NCI-H2107 treated with DMSO at 0.1 percent for 48 hours (cell line): Measurements from ENCODE around the gene SLCO4A1.

Experiments
- DNase-seq: peaks from one replicate; lab custom pipeline; 2025; ENCODE audit not compliant: unreplicated experiment; lab: John Stamatoyannopoulos, UW

Gene SLCO4A1

GRCh38 chr20:62696989-62697388, 54.7 kb downstream of the SLCO4A1 start:
- no peak for DNase-seq

- DNase-seq, result peak; percentile 39
These were observed 55.2 kb downstream of the SLCO4A1 start for GRCh38 chr20:62697468-62697912.

- DNase-seq, result no peak
These were observed 55.9 kb downstream of the SLCO4A1 start for GRCh38 chr20:62698231-62698630.

GRCh38 chr20:62699296-62699695, 57.0 kb downstream of the SLCO4A1 start:
- DNase-seq, result no peak

DNA sequence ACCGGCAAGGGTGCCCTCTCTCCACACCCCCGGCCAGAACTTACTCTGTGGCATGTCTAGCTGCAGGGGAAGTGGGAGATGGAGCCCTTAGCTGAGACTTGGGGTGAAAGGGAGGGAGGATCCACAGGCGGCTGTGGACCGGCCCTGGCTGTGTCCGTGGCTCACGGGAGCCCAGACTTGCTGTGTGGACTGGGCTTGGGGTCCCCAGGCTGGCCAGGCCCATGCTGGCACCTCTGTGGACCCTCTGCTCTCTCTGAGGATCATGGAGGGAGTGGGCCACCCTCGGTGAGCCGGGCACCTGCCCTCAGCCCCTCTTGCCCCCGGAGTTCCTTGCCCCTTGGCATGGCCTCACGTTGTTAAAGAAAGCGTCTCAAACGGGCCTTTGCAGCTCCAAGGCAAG, 57.4 kb downstream of the SLCO4A1 start:
- no peak for DNase-seq

DNA sequence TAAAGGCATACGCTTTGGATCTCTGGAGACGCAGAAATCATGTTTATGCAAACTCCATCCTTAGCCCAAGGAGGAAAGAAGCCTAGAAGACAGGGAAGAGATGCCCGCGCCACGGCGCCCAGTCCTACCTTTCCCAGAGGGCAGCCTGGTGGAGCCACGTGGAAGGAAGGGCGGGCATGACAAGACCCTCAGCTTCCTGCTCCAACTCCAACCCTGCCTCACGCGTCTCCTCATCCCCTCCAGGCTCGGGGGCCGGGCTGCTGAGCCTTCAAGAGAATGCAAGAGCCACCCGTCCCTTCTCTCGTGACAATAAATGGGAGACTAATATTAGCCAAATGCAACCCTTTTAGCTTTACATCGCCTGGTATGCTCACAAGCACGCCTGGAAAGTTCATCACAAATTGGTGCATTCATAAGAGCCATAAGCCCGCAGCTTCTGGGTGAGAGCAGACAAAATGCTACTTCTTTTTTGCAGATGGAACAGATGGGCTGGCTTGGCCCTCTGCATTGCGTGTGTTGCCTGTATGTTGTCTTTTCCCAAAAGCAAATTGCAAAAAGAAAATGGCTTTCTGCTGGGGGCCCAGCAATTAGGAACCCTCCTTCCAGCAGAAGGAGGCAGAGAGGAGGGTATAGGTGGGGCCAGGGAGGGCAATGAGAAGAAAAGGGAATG, 58.1 kb downstream of the SLCO4A1 start:
- DNase-seq, result no peak

DNA sequence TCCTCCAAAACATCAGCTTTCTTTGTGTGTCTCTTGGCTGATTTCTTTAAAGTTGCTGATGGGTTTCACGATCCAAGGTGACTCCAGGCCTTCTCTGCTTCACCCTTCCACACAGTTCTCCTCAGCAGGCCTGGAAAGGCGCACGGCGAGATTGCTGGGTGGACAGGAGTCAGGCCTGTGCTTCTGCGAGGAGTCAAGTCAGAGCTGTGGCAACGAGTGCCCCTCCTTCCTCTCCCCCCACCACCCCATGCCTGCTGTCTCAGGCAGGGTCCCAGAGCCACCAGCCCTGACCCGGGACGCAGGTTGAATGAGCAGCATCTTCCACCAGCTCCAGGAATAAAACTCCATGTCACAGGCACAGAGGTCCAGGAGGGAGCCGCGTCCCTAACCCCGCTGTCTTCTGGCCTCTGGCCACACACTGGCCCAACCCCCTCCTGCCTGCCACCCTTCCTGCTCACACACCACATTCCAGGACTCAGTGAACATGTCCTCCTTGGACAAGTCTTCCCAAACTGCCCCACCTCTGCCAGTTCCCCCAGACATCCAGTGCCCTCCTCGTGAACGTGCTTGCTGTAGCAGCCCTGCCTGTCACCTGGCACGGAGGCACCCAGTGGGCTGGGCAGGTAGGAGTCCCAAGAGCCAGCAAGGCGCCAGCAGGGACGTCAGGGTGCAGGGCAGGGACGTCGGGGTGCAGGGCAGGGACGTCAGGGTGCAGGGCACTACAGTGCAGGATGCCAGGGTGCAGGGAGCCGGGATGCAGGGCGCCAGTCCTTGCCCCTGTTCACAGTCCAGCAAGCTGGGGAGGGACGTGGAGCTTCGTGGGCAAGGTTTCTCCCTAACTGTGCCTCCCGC, 59.1 kb downstream of the SLCO4A1 start:
- no peak for DNase-seq

GRCh38 chr20:62702013-62702300, 59.7 kb downstream of the SLCO4A1 start:
- DNase-seq, result no peak

- no peak for DNase-seq
These were observed 60.9 kb downstream of the SLCO4A1 start for GRCh38 chr20:62702895-62703852.

GRCh38 chr20:62703853-62704228, 61.5 kb downstream of the SLCO4A1 start:
- no peak for DNase-seq

DNA sequence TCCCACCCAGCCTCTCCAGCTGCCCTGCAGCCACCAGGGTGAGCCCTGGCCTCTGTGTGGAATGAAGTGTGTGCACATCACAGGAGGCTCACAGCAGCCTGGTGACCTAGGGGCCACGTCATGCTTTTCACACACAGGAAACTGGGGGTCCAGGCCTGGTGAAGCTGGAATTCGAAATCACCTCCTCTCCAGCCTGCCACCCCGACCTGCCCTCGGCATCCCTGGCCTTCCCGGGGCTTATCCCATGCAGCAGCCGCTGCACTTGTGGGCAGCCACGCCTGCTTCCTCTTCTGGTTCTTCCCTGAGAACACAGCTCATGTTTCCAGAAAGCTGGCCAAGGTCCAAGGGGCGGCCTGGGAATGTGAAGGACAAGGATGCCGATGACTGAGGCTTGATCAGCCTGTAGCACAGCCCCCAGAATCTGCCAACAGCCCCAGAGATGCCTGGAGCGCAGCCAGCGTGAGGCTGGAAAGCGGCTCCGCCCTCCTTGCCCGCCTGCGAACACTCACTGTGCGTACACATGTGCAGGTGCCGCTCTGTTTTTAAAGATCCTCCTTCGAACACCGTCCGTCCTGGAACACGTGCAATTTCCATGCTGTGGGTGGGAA, 62.1 kb downstream of the SLCO4A1 start:
- peak; percentile 93 for DNase-seq

- no peak for DNase-seq
These were observed 63.3 kb downstream of the SLCO4A1 start for GRCh38 chr20:62705627-62706026.

DNA sequence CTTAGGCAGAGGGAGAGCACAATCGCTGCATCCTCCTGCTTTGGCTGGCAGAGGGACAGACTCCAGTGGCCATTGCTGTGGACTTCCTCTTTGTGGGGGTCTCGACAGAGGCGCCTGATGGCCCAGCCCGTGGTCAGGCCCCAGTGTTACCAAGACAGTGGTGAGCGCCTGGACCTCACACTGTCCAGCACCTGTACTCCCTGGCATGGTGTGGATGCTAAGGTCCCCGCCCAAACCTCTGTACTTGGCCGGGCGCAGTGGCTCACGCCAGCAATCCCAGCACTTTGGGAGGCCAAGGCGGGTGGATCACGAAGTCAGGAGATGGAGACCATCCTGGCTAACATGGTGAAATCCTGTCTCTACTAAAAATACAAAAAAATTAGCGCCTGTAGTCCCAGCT, 64.0 kb downstream of the SLCO4A1 start:
- no peak for DNase-seq

- DNase-seq, result no peak
These were observed 64.6 kb downstream of the SLCO4A1 start for GRCh38 chr20:62706857-62707256.

GRCh38 chr20:62707276-62707920, 65.1 kb downstream of the SLCO4A1 start:
- DNase-seq, result no peak

GRCh38 chr20:62707921-62708521, 65.7 kb downstream of the SLCO4A1 start:
- no peak for DNase-seq

DNA sequence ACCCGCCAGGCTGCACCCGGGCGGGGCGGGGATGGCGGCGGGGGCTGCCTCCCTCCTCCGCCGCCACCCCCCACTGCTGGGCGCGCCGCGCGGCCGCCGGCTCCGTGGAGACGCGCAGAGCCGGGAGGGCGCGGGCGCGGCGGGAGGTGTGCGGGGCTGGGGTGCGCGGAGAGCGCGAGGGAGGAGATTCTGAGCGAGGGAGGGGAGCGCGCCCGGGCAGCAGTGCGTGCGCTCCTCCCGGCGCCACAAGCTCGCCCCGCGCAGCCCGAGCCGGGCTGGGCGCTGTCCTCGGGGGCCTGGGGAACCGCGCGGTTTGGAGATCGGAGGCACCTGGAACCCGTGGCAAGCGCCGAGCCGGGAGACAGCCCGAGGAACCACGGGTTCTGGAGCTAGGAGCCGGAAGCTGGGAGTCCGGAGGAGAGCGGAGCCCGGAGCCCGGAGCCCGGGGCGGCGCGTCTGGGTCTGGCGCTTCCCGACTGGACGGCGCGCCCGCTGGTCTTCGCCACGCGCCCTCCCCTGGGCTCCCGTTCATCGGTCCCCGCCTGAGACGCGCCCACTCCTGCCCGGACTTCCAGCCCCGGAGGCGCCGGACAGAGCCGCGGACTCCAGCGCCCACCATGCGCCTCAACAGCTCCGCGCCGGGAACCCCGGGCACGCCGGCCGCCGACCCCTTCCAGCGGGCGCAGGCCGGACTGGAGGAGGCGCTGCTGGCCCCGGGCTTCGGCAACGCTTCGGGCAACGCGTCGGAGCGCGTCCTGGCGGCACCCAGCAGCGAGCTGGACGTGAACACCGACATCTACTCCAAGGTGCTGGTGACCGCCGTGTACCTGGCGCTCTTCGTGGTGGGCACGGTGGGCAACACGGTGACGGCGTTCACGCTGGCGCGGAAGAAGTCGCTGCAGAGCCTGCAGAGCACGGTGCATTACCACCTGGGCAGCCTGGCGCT, 66.6 kb downstream of the SLCO4A1 start, which contains the start of gene NTSR1:
TSS of gene NTSR1 (plus strand) at position 246 of the 946 bp plus-strand sequence. CDS start at position 618, 372 bp downstream.
- DNase-seq, result no peak

- no peak for DNase-seq
These were observed 67.2 kb downstream of the SLCO4A1 start for GRCh38 chr20:62709537-62709905.
